ENCODE measurements around the gene GRPEL1. TPM values are rescaled to one million over a fixed set of nuclear protein-coding genes. Genes with fewer than 3 reads are reported as not detected.

Gene GRPEL1
- total and polyA plus RNA-seq, 9 of the 15 experiments (the other 6 are each of a cell fraction or from before 2014, with no cell fraction given) = 43.4 to 192 (median 86.6) TPM

DNA sequence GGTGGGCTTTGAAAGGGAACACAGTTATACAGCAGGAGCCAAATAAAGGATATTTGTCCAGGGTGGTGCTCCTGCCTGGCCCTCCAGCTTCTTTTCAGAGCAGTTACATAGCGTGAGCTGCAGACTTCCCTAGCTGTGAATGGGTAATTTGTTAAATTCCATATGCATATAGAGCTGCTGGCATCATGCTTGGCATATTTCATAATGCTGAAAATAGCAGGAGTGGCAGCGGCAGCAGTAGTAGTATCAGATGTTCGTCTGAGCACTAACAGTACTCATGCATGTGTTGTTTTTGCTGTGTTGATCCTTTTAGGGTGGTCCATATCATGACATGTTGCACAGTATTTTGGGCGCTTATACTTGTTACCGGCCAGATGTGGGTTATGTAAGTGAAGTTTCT lies 58.3 kb downstream of the GRPEL1 start (continued):
- TF ChIP-seq, protein P1, sequence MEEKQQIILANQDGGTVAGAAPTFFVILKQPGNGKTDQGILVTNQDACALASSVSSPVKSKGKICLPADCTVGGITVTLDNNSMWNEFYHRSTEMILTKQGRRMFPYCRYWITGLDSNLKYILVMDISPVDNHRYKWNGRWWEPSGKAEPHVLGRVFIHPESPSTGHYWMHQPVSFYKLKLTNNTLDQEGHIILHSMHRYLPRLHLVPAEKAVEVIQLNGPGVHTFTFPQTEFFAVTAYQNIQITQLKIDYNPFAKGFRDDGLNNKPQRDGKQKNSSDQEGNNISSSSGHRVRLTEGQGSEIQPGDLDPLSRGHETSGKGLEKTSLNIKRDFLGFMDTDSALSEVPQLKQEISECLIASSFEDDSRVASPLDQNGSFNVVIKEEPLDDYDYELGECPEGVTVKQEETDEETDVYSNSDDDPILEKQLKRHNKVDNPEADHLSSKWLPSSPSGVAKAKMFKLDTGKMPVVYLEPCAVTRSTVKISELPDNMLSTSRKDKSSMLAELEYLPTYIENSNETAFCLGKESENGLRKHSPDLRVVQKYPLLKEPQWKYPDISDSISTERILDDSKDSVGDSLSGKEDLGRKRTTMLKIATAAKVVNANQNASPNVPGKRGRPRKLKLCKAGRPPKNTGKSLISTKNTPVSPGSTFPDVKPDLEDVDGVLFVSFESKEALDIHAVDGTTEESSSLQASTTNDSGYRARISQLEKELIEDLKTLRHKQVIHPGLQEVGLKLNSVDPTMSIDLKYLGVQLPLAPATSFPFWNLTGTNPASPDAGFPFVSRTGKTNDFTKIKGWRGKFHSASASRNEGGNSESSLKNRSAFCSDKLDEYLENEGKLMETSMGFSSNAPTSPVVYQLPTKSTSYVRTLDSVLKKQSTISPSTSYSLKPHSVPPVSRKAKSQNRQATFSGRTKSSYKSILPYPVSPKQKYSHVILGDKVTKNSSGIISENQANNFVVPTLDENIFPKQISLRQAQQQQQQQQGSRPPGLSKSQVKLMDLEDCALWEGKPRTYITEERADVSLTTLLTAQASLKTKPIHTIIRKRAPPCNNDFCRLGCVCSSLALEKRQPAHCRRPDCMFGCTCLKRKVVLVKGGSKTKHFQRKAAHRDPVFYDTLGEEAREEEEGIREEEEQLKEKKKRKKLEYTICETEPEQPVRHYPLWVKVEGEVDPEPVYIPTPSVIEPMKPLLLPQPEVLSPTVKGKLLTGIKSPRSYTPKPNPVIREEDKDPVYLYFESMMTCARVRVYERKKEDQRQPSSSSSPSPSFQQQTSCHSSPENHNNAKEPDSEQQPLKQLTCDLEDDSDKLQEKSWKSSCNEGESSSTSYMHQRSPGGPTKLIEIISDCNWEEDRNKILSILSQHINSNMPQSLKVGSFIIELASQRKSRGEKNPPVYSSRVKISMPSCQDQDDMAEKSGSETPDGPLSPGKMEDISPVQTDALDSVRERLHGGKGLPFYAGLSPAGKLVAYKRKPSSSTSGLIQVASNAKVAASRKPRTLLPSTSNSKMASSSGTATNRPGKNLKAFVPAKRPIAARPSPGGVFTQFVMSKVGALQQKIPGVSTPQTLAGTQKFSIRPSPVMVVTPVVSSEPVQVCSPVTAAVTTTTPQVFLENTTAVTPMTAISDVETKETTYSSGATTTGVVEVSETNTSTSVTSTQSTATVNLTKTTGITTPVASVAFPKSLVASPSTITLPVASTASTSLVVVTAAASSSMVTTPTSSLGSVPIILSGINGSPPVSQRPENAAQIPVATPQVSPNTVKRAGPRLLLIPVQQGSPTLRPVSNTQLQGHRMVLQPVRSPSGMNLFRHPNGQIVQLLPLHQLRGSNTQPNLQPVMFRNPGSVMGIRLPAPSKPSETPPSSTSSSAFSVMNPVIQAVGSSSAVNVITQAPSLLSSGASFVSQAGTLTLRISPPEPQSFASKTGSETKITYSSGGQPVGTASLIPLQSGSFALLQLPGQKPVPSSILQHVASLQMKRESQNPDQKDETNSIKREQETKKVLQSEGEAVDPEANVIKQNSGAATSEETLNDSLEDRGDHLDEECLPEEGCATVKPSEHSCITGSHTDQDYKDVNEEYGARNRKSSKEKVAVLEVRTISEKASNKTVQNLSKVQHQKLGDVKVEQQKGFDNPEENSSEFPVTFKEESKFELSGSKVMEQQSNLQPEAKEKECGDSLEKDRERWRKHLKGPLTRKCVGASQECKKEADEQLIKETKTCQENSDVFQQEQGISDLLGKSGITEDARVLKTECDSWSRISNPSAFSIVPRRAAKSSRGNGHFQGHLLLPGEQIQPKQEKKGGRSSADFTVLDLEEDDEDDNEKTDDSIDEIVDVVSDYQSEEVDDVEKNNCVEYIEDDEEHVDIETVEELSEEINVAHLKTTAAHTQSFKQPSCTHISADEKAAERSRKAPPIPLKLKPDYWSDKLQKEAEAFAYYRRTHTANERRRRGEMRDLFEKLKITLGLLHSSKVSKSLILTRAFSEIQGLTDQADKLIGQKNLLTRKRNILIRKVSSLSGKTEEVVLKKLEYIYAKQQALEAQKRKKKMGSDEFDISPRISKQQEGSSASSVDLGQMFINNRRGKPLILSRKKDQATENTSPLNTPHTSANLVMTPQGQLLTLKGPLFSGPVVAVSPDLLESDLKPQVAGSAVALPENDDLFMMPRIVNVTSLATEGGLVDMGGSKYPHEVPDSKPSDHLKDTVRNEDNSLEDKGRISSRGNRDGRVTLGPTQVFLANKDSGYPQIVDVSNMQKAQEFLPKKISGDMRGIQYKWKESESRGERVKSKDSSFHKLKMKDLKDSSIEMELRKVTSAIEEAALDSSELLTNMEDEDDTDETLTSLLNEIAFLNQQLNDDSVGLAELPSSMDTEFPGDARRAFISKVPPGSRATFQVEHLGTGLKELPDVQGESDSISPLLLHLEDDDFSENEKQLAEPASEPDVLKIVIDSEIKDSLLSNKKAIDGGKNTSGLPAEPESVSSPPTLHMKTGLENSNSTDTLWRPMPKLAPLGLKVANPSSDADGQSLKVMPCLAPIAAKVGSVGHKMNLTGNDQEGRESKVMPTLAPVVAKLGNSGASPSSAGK (IDR thresholded peaks at IDR 0.05) = no peak
- TF ChIP-seq, protein P2, sequence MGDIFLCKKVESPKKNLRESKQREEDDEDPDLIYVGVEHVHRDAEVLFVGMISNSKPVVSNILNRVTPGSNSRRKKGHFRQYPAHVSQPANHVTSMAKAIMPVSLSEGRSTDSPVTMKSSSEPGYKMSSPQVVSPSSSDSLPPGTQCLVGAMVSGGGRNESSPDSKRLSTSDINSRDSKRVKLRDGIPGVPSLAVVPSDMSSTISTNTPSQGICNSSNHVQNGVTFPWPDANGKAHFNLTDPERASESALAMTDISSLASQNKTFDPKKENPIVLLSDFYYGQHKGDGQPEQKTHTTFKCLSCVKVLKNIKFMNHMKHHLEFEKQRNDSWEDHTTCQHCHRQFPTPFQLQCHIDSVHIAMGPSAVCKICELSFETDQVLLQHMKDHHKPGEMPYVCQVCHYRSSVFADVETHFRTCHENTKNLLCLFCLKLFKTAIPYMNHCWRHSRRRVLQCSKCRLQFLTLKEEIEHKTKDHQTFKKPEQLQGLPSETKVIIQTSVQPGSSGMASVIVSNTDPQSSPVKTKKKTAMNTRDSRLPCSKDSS (IDR thresholded peaks at IDR 0.05; ENCODE audit: low read depth, partially characterized antibody) = no peak
- TF ChIP-seq MXI1 (IDR thresholded peaks at IDR 0.05; ENCODE audit: low read depth, low read length) (no peak), CEBPG (CRISPR knock-in tag; IDR thresholded peaks at IDR 0.05) (no peak), CEBPG (tag; conservative IDR thresholded peaks at IDR 0.05 in 1 of 2, IDR thresholded peaks at IDR 0.05 in 1 of 2) (no peak), ZNF561 (CRISPR knock-in tag; conservative IDR thresholded peaks at IDR 0.05) (no peak), KLF16 (IDR thresholded peaks at IDR 0.05) (no peak), MYBL2 (IDR thresholded peaks at IDR 0.05; ENCODE audit: low read depth) (no peak), MYBL2 (CRISPR knock-in tag; IDR thresholded peaks at IDR 0.05; ENCODE audit: borderline replicate concordance) (no peak), ZNF253 (CRISPR knock-in tag; conservative IDR thresholded peaks at IDR 0.05) (no peak), FOXK1 (CRISPR knock-in tag; IDR thresholded peaks at IDR 0.05; ENCODE audit: borderline replicate concordance) (no peak), EWSR1 (IDR thresholded peaks at IDR 0.05; ENCODE audit: borderline replicate concordance, low read depth, partially characterized antibody) (no peak), PHF20 (IDR thresholded peaks at IDR 0.05; ENCODE audit: partially characterized antibody) (no peak), ZNF436 (CRISPR knock-in tag; IDR thresholded peaks at IDR 0.05) (no peak), ZNF444 (CRISPR knock-in tag; IDR thresholded peaks at IDR 0.05) (no peak)

All from K562 (cell line).